ENCODE results near the gene HOXB2. TPM values are rescaled to one million over a fixed set of nuclear protein-coding genes. Genes with fewer than 3 reads are reported as not detected.

Gene HOXB2
- polyA plus RNA-seq, 1 donor from 2014 or later = not detected

- peaks cover 99% of the 10 kb centered on the region for H3K27me3 ChIP-seq (ENCODE audit: insufficient read depth, low read depth, low read length)
- H3K79me2 ChIP-seq (replicated peaks; ENCODE audit: insufficient read depth, low read length) = no peaks in the 10 kb centered on the region
- H3K9me2 ChIP-seq (ENCODE audit: insufficient read depth, low read length) = no peaks in the 10 kb centered on the region
- H2AFZ ChIP-seq (ENCODE audit: low read depth, low read length) = no peak overlapping the region
- H3K4me2 ChIP-seq (ENCODE audit: low read length) = no peak overlapping the region
- no peaks in the 10 kb centered on the region for H3K36me3 ChIP-seq (ENCODE audit: insufficient read depth, low read length)
- H3F3A ChIP-seq (ENCODE audit: insufficient read depth, low read length, poor library complexity, severe bottlenecking) = no peaks in the 10 kb centered on the region
- no peak overlapping the region for H3K27ac ChIP-seq (ENCODE audit: low read length)
- no peaks in the 10 kb centered on the region for H4K20me1 ChIP-seq (ENCODE audit: insufficient read depth)
- H3K9me3 ChIP-seq (ENCODE audit: low read length) = no peaks in the 10 kb centered on the region
- H3K9ac ChIP-seq (ENCODE audit: low read length) = no peak overlapping the region
- no peak overlapping the region for H3K4me3 ChIP-seq (ENCODE audit: low read length)
- no peak for TF ChIP-seq REST (IDR thresholded peaks at IDR 0.05; ENCODE audit: borderline replicate concordance)
- TF ChIP-seq MXI1 (conservative IDR thresholded peaks at IDR 0.05; ENCODE audit: poor library complexity, severe bottlenecking) = no peak
- no peak for TF ChIP-seq CTCF (IDR thresholded peaks at IDR 0.05; ENCODE audit: poor library complexity, severe bottlenecking)
- no peak for TF ChIP-seq EP300 (conservative IDR thresholded peaks at IDR 0.05; ENCODE audit: poor library complexity, severe bottlenecking)
- TF ChIP-seq SMC3 (conservative IDR thresholded peaks at IDR 0.05; ENCODE audit: poor library complexity) = no peak
- no peak for TF ChIP-seq RAD21 (conservative IDR thresholded peaks at IDR 0.05)
- TF ChIP-seq EZH2 (IDR thresholded peaks at IDR 0.05; ENCODE audit: borderline replicate concordance, insufficient read depth, low read length, poor library complexity, severe bottlenecking) = no peak
- no peak for TF ChIP-seq TAF1 (IDR thresholded peaks at IDR 0.05; ENCODE audit: low read depth)
- no peak for TF ChIP-seq POLR2AphosphoS5 (IDR thresholded peaks at IDR 0.05)
Measured at GRCh38 chr17:48563867-48564187, 18.9 kb upstream of the HOXB2 start.

GRCh38 chr17:48563385-48563838 lies 18.5 kb upstream of the HOXB2 start:
- Histone ChIP-seq H3K9ac (ENCODE audit: low read length) (no peak overlapping the region), H3K27ac (ENCODE audit: low read length) (no peak overlapping the region), H3K9me3 (ENCODE audit: low read length) (no peaks in the 10 kb centered on the region), H3K79me2 (replicated peaks; ENCODE audit: insufficient read depth, low read length) (no peaks in the 10 kb centered on the region), H3K9me2 (ENCODE audit: insufficient read depth, low read length) (no peaks in the 10 kb centered on the region), H3K4me2 (ENCODE audit: low read length) (no peak overlapping the region), H2AFZ (ENCODE audit: low read depth, low read length) (no peak overlapping the region), H3K27me3 (ENCODE audit: insufficient read depth, low read depth, low read length) (peaks cover 99% of the 10 kb centered on the region), H3F3A (ENCODE audit: insufficient read depth, low read length, poor library complexity, severe bottlenecking) (no peaks in the 10 kb centered on the region), H4K20me1 (ENCODE audit: insufficient read depth) (no peaks in the 10 kb centered on the region), H3K36me3 (ENCODE audit: insufficient read depth, low read length) (no peaks in the 10 kb centered on the region), H3K4me3 (ENCODE audit: low read length) (no peak overlapping the region)
- TF ChIP-seq RAD21 (conservative IDR thresholded peaks at IDR 0.05) (no peak), POLR2AphosphoS5 (IDR thresholded peaks at IDR 0.05) (no peak), REST (IDR thresholded peaks at IDR 0.05; ENCODE audit: borderline replicate concordance) (no peak), TAF1 (IDR thresholded peaks at IDR 0.05; ENCODE audit: low read depth) (no peak)
